RCC 7860 (cell line): Measurements from ENCODE around the gene BCL2L11.
"Not testable (repeated sequence)": the region's sequence is repeated elsewhere in the genome, so short reads cannot be mapped to it uniquely, and the experiment has no call there.

Experiments
- DNase-seq: peaks from one replicate; pipeline ENCODE4 v3.0.0-alpha.2; 2015; ENCODE audit warnings: low spot score
- FAIRE-seq: peaks from 2 replicates; lab custom pipeline; 2012; peaks lifted over from hg19 to GRCh38; lab: Jason Lieb, UNC

Gene BCL2L11

GRCh38 chr2:111120253-111121027 lies at the start of gene BCL2L11:
BCL2L11 (plus strand) TSS chr2:111120914; CDS start chr2:111123746, 2,832 bp downstream.
- FAIRE-seq = no peak

GRCh38 chr2:111071600-111072171 lies 49.0 kb upstream of the BCL2L11 start:
- DNase-seq = peak; percentile 89
- FAIRE-seq = no peak

More at GRCh38 chr2:111120253-111121027, at the start of gene BCL2L11:
- DNase-seq = peak; percentile 88

GRCh38 chr2:111072220-111072871 lies 48.4 kb upstream of the BCL2L11 start:
- DNase-seq (peak; percentile 75), FAIRE-seq (peak; percentile 97)

- not testable (repeated sequence) for FAIRE-seq, DNase-seq
Measured at GRCh38 chr2:111082659-111083058, 38.1 kb upstream of the BCL2L11 start.

GRCh38 chr2:111091811-111092211 lies 28.9 kb upstream of the BCL2L11 start:
- DNase-seq = no peak
- no peak for FAIRE-seq

GRCh38 chr2:111094691-111095090 lies 26.0 kb upstream of the BCL2L11 start:
- DNase-seq (no peak), FAIRE-seq (no peak)

- no peak for FAIRE-seq
- DNase-seq = no peak
Measured at GRCh38 chr2:111095434-111095833, 25.3 kb upstream of the BCL2L11 start.

- FAIRE-seq (no peak), DNase-seq (no peak)
Measured at GRCh38 chr2:111099402-111099801, 21.3 kb upstream of the BCL2L11 start.

GRCh38 chr2:111100087-111100764 lies 20.5 kb upstream of the BCL2L11 start:
- FAIRE-seq (no peak), DNase-seq (no peak)

- FAIRE-seq = peak; percentile 64
- peak; percentile 70 for DNase-seq
Measured at GRCh38 chr2:111100765-111101162, 19.9 kb upstream of the BCL2L11 start.

GRCh38 chr2:111101592-111101991 lies 19.1 kb upstream of the BCL2L11 start:
- no peak for FAIRE-seq

GRCh38 chr2:111102216-111102615 lies 18.5 kb upstream of the BCL2L11 start:
- no peak for DNase-seq
- FAIRE-seq = no peak

More at GRCh38 chr2:111101592-111101991, 19.1 kb upstream of the BCL2L11 start:
- DNase-seq = no peak

- no peak for FAIRE-seq
- no peak for DNase-seq
Measured at GRCh38 chr2:111105926-111106325, 14.8 kb upstream of the BCL2L11 start.

GRCh38 chr2:111106706-111107105 lies 14.0 kb upstream of the BCL2L11 start:
- FAIRE-seq (no peak), DNase-seq (no peak)

GRCh38 chr2:111108745-111109271 lies 11.9 kb upstream of the BCL2L11 start:
- no peak for FAIRE-seq
- DNase-seq = no peak

- DNase-seq = no peak
- FAIRE-seq = no peak
Measured at GRCh38 chr2:111111101-111111755, 9.5 kb upstream of the BCL2L11 start.

GRCh38 chr2:111113838-111114237 lies 6.9 kb upstream of the BCL2L11 start:
- FAIRE-seq (no peak), DNase-seq (no peak)

- DNase-seq (no peak), FAIRE-seq (no peak)
Measured at GRCh38 chr2:111116011-111116746, 4.5 kb upstream of the BCL2L11 start.

GRCh38 chr2:111116843-111117597 lies 3.7 kb upstream of the BCL2L11 start:
- DNase-seq (peak; percentile 53), FAIRE-seq (no peak)
